WI38 (cell line): ENCODE measurements around the gene CCDC34.

Experiments
- H3K4me3 ChIP-seq: 2 replicates; pipeline ENCODE4 v1.5.1; 2011; ENCODE audit warnings: low read depth, mild to moderate bottlenecking, control low read depth, low read length
- TF ChIP-seq, protein P1 (sequence below): IDR thresholded peaks from 2 replicates; pipeline ENCODE4 v1.5.1; 2012; ENCODE audit warnings: low read depth, mild to moderate bottlenecking, control low read depth, low read length

The CCDC34 gene

DNA sequence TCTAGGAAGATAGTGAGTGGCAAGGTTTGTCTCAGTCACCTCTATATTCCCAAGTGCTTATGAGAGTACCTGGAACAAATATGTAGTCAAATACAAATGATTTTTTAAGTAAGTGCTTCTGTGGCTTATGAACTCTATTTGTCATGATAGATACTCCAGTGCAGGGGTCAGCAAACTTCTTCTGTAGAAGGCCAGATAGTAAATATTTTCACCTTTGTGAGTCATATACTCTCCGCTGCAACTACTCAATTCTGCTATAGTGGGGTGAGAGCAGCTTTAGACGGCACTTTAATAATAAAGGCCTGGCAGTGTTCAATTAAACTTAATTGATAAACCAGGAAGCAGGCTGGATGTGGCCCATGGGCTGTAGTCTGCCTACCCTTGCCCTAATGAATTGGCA is 12.4 kb upstream of the CCDC34 start:
- H3K4me3 ChIP-seq, result no peak overlapping the region
- TF ChIP-seq, protein P1, sequence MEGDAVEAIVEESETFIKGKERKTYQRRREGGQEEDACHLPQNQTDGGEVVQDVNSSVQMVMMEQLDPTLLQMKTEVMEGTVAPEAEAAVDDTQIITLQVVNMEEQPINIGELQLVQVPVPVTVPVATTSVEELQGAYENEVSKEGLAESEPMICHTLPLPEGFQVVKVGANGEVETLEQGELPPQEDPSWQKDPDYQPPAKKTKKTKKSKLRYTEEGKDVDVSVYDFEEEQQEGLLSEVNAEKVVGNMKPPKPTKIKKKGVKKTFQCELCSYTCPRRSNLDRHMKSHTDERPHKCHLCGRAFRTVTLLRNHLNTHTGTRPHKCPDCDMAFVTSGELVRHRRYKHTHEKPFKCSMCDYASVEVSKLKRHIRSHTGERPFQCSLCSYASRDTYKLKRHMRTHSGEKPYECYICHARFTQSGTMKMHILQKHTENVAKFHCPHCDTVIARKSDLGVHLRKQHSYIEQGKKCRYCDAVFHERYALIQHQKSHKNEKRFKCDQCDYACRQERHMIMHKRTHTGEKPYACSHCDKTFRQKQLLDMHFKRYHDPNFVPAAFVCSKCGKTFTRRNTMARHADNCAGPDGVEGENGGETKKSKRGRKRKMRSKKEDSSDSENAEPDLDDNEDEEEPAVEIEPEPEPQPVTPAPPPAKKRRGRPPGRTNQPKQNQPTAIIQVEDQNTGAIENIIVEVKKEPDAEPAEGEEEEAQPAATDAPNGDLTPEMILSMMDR, result no peak

DNA sequence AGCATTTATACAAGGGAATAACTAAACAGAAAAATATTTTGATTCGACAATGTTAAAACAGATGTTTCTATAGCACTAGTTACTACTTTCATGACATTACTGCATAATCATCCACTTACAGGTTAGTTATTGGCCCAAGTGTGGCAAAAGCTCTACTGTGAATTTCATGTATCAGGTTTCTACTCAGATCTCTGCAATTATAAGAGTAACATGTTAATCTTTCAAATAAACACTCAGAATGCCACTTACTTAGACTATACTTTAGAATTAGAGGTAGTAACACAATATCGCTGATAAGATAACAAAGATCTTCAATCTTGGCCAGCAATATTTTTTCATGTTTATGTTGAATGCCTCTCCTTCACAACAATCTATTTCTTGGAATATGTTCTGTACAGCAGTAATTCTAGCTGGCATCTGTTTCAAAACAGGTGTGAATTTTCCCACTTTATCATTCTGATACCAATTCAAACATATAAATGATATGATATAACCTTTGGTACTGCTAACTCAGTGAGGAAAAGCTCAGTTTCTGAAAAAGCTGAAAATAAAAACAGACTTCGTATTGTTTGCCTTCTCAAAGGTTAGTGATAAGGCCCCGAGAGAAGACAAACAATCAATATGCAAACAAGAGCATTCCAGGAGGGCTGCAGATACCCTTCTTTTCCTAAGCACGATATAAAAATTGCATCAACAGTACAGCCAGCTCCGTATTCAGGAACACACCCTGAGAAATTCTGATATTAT is 11.0 kb upstream of the CCDC34 start:
- TF ChIP-seq, protein P1, result no peak
- no peak overlapping the region for H3K4me3 ChIP-seq

DNA sequence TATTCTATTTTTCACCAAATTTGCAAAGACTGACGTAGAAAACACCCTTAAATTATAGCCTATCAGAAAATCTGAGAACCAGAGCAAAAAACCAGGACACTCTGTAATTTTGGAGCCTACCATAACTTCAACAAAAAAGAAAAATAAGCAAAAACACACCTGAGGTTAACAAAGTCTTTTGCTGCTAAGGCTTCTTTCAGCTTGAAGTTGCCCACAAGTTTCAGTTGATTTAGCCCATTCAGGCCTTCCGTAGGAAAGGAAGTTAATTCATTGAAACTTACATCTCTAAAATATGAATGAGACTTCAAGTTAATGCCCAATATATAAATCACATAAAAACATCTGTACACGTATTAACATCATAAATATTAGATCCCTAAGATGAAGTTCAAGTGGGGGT is 10.4 kb upstream of the CCDC34 start:
- TF ChIP-seq, protein P1, result no peak
- H3K4me3 ChIP-seq, result no peak overlapping the region

DNA sequence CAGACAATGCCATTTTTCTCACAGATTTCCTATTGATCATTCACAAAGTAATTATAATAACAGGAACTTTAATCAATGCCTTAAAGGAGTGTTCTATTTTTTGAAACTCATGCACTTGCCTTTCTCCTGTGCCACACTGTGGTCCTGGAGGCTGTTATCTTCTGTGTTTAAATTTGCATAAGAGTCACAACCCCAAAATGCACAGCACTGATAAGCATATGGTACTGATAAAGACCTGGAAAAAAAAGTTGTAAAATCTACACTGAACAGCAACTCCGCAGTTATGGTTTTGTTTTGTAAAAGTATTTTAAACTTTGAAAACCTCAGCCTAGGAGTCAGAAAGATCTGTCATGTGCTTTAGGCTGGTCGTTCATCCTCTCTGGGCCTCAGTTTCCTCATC is 9.1 kb upstream of the CCDC34 start:
- TF ChIP-seq, protein P1, result no peak
- H3K4me3 ChIP-seq, result no peak overlapping the region

DNA sequence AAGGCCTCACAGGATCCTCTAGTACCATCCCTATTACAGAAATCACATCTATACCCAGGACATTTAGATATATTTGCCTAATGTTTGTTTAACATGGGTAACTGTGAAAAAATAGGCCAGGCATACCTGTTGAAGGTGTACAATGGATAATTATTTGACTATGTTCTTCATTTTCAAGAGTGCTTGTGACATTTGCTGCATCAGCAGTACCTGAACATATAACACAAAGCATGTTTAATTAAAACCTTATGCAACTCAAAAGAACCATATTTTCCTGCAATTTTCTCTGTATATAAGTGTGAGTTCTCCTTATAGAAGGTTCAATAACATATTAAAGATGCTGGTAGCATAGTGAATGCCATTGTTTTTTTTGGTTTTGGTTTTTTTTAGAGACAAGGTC is 8.5 kb upstream of the CCDC34 start:
- TF ChIP-seq, protein P1, result no peak
- H3K4me3 ChIP-seq, result no peak overlapping the region

DNA sequence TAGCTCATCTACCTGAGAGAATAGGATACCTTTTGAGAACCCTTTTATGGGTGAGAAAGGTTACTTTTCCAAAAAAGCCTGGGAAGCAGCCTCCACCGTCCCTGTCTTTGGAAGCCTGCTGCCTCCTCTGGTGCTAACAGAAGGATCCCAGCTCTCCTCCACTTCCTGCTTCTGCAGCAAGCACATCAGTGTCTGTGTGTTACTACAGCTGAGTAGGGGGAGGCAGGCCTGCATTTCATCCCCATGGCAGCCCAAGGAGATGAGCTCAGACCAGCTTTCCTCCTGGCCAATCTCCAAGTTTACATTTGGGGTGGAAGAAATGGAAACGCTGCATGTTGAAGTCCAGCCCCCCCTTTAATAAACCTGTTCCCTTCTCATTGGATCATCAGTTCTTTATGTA is 7.4 kb upstream of the CCDC34 start:
- H3K4me3 ChIP-seq, result no peak overlapping the region
- TF ChIP-seq, protein P1, result no peak

DNA sequence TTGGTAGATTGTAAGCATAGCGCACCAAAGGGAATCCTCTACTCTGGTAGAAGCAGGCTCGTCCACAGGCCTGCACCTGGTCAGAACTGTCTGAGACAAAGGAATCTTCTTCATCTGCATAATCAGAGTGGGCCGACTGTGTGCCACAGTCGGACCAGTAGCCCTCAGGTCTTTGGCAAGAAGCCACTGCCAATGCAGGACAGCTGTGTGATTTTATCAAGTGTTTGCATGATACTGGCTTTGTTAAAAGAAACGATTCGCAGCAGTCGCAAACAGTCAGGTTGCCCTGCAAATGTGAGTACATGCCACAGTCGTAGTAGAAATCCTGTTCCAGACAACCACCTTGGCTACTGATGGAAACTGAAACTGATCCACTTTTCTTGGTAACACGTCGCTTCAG is 4.9 kb upstream of the CCDC34 start:
- H3K4me3 ChIP-seq, result no peak overlapping the region
- TF ChIP-seq, protein P1, result no peak
